MV-4-11 (cell line): Measurements from ENCODE around the gene LOXHD1.

Experiments
- DNase-seq: peaks from one replicate; lab custom pipeline; 2025; lab: John Stamatoyannopoulos, UW

Gene LOXHD1

DNA sequence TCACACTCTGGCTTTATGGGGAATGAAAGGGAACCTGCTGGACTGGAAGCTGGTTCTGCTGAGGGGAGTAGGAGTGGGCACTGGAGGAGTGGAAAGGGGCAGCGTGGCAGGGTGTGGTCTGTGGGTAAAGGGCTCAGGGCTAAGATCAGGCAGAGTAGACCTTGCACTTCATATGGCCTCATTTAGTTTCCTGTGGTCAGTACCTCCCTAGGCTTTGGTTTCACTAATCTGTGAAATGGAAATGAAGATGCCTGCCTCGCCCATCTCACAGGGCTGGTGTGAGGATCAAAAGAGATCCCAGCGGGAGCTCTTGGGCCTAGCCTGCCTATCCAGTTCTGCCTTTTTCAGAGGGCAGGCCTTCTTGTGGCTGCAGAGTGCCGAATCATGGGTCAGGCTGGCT, 208.7 kb downstream of the LOXHD1 start:
- no peak for DNase-seq

DNA sequence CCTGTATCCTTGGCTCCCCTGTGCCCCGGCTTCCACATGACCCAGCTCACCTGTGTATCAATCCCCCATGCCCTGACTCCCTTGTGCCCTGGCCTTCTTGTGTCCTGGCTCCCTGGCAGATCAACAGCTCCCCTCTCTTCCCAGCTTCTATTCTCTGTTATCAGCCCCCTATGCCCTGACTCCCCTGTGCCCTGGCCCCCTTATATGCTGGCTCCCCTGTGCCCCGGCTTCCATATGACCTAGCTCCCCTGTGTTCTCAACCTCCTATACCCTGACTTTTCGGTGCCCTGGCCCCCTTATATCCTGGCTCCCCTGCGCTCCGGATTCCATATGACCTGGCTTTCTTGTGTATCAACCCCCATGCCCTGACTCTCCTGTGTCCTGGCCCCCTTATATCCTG, 209.2 kb downstream of the LOXHD1 start:
- no peak for DNase-seq

DNA sequence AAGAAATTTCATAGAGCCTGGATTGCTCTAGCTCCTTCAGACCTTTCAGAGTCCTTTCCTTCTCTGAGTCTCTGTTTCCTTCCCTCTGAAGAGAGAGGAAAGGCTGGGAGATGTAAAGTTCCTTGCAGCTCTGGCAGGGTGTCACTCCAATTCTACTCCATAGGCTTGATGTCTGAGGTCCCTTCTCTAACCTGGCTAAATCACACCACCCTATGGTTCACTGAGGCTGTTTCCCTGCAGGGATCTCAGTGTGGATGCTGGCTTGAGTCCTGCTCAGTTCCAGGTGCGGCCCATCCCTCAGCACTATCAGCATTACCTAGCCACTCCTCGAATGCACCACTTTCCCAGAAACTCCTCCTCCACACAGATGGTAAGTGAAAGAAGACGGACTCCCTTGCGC, 209.7 kb downstream of the LOXHD1 start:
- no peak for DNase-seq

DNA sequence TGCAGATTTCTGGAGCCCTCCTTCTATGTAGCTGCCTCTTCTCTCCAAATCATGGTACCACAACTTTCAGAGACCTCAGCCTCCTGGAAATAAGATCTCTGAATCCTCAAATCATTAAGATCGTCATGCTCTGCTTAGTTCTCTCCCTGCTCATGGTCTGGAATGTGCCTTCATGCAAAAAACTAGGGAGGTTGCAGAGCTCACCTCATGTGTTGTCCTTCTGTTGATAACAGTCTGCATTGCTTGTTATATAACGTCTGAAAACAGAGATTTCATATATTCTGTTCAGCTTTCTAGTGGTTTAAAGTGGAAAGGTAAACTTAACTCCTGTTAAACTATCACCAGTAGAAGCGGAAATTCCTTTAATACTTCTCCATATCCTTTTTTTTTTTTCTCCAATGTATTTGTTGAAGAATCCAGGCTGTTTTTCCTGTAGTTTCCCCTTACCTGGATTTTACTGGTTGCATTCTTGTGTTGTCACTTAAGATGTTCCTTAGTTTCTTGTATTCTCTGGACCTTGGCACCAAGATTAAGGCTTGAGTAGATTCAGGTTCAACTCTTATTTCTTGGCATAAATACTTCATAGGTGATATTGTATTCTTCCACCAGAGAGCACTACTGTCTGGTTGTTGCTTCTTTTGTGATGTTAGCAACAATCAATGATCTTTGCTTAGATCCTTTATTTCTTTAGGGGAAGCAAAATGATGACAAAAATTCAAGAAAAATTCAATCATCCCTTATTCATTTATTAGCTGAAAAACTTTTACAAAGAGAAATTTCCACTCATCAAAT, 211.3 kb downstream of the LOXHD1 start:
- DNase-seq: no peak

DNA sequence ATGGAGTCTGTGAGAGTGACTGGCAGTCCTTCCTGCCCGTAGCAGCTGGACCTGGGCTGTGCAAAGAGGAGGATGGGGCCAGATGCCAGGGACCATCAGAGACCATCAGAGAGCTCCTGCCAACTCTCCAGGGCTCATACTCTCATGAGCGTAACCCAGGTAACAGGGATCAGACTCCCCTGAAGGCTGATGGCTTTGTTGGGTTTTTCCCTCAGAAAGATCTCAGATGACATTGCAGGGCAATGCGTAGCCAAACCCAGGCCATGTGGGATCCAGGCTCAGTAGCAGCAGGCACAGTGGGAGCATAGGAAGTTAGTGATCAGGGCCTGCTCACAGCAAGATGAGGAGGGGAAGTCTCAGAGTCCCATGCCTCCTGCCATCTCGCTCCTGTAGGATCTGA, 218.0 kb downstream of the LOXHD1 start:
- DNase-seq: no peak

DNA sequence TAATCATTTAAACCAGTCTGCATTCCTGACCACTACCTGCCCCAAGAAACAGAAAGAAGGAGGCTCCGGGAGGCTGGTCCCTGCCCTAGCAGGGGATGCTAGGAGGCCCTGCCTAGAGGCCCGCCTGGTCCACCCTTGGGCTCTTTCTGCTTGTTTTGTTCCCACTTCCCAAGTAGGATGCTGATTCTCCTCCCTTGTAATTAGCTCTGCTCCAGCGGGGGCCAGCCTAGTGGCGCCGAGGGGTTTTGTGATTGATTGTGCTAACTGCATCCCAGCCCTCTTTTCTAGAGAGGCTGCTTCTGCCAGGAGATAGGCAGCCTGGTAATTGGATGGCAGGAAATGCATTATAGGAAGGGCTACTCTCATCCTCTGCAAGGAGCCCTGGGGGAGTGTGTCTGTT, 220.0 kb downstream of the LOXHD1 start:
- no peak for DNase-seq

- no peak for DNase-seq
These were observed 220.4 kb downstream of the LOXHD1 start for GRCh38 chr18:46436621-46437020.

DNA sequence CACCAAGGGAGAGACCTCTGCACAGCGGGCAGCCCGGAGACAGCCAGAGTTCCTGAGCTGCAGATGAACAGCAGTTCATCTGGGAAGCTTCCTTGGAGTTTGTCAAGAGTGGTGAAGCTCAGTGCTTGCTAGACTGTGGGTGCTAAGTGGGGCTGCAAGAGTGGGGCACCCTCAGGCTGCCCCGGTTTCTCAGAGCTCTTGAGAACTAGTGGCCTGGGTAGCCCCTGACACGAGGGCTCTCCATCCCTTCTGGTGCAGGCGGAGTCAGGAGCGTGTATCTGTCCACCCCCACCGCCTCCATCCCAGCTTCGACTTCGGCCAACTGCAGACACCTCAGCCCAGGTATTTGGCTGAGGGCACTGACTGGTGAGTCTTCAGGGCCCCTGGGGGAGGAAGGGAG, 222.0 kb downstream of the LOXHD1 start:
- DNase-seq: no peak

DNA sequence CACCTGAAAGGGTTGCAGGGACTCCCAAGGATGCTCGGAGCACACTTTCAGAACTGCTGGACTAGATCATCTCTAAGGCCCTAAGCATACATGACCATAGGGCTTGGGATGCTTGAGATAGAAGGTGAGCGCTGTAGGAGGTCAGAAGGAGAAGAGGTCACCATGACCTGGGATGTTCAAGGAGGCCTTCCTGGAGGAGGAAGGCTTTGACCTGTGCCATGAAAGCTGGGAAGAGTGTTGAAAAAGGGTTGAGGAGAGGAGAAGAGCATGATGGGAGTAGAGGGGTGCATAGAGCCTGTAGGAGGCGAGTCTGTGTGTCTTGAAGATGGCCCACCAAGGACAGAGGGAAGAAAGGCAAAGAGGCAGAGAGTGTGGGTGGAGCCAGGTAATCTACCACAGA, 222.4 kb downstream of the LOXHD1 start:
- no peak for DNase-seq

GRCh38 chr18:46433121-46433826, 223.7 kb downstream of the LOXHD1 start:
- no peak for DNase-seq

- no peak for DNase-seq
These were observed 225.4 kb downstream of the LOXHD1 start for GRCh38 chr18:46431522-46432171.

DNA sequence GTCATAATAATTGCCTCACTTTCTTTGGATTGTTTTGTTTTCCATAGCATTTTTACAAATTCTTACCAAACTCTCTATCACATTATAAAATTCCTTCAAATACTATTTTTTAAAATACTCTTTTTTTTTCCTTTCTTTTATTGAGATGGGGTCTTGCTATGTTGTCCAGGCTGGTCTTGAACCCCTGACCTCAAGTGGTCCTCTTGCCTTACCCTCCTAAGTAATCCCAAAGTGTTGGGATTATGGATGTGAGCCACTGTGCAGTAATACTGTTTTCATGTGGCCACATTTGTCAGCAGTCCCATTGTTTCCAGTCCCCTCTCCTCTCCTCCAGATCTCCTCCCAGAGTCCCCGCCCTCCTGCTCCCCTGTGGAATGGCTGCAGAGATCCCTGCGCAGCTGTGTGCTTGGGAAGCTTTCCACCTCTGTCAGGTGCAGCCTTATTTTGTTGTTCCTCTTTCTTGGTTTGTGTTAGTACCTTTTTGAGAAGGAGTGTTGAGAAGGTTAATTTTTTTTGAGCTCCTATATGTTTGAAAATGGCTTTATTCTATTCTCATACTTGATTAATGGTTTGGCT, 227.3 kb downstream of the LOXHD1 start:
- no peak for DNase-seq

DNA sequence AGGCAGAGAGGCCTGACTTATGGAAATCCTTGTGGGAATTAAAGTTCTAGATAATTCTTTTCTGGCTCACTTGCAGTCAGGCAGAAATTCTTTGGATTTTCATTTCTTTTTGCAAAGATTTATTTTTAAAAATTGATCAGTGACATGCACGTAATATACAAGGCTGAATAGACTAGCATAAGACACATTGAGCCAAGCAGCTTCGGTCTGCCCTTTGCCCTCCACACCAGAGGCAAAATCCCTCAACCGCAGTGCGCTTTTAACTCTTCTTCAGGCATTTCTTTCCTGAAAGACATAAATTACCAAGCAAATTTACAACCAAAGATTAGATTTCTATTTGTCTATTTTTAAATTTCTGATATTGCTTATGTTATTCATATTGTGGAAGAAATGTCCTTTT, 227.9 kb downstream of the LOXHD1 start:
- DNase-seq: no peak

GRCh38 chr18:46428368-46428767, 228.7 kb downstream of the LOXHD1 start:
- no peak for DNase-seq

GRCh38 chr18:46427216-46427995, 229.6 kb downstream of the LOXHD1 start:
- DNase-seq: no peak
